ENCODE measurements around the gene TRIO. TPM values are rescaled to one million over a fixed set of nuclear protein-coding genes. Genes with fewer than 3 reads are reported as not detected.

Gene TRIO
- total RNA-seq, 1 experiment from 2014 or later = 88.8 TPM

- no peak overlapping the region for H3K4me3 Mint-ChIP-seq
- no peak overlapping the region; the same call in 1 of the 2 replicates for H3K27ac Mint-ChIP-seq
- CTCF ChIA-PET = no interaction called here
- no peak for TF ChIP-seq ATF1 (CRISPR knock-in tag; IDR thresholded peaks at IDR 0.05)
- TF ChIP-seq CTCF (IDR thresholded peaks at IDR 0.05) = no peak
- no peak for TF ChIP-seq ETV6 (CRISPR knock-in tag; IDR thresholded peaks at IDR 0.05)
- no peak for TF ChIP-seq MXD4 (CRISPR knock-in tag; IDR thresholded peaks at IDR 0.05; ENCODE audit: borderline replicate concordance)
- no peak for TF ChIP-seq IRF2 (CRISPR knock-in tag; IDR thresholded peaks at IDR 0.05; ENCODE audit: borderline replicate concordance, low read depth)
- no peak for TF ChIP-seq OVOL2 (CRISPR knock-in tag; IDR thresholded peaks at IDR 0.05; ENCODE audit: borderline replicate concordance)
- no peak for TF ChIP-seq NR3C1 (CRISPR knock-in tag; conservative IDR thresholded peaks at IDR 0.05; ENCODE audit: low read depth)
- no peak for TF ChIP-seq ZNF532 (CRISPR knock-in tag; IDR thresholded peaks at IDR 0.05; ENCODE audit: borderline replicate concordance)
- no peak for TF ChIP-seq GRHL2 (CRISPR knock-in tag; IDR thresholded peaks at IDR 0.05; ENCODE audit: insufficient replicate concordance, severe bottlenecking)
- no peak for TF ChIP-seq HMGA2 (CRISPR knock-in tag; IDR thresholded peaks at IDR 0.05)
- no peak for TF ChIP-seq ATF2 (CRISPR knock-in tag; IDR thresholded peaks at IDR 0.05; ENCODE audit: borderline replicate concordance, low read depth)
- no peak for TF ChIP-seq ZNF263 (CRISPR knock-in tag; IDR thresholded peaks at IDR 0.05; ENCODE audit: low read depth)
- TF ChIP-seq CBFB (CRISPR knock-in tag; IDR thresholded peaks at IDR 0.05; ENCODE audit: low read depth) = no peak
- H3K36me3 Mint-ChIP-seq = no peaks in the 10 kb centered on the region
- POLR2A ChIA-PET = no interaction called here
- no peaks in the 10 kb centered on the region for H3K27me3 Mint-ChIP-seq (ENCODE audit: low read depth)
- no peaks in the 10 kb centered on the region for H3K9me3 Mint-ChIP-seq
- ATAC-seq (no peak), DNase-seq (ENCODE audit: low spot score) (no peak)
- peaks cover 85% of the 10 kb centered on the region for H3K4me1 Mint-ChIP-seq
Observed at GRCh38 chr5:14263113-14263512, 120.0 kb downstream of the TRIO start.

GRCh38 chr5:14263699-14264098 is 120.6 kb downstream of the TRIO start:
- POLR2A ChIA-PET = no interaction called here
- no peak overlapping the region; the same call in 1 of the 2 replicates for H3K27ac Mint-ChIP-seq
- ATAC-seq (no peak), DNase-seq (ENCODE audit: low spot score) (no peak)
- no peak overlapping the region for H3K4me3 Mint-ChIP-seq
- H3K27me3 Mint-ChIP-seq (ENCODE audit: low read depth) = no peaks in the 10 kb centered on the region
- no peaks in the 10 kb centered on the region for H3K36me3 Mint-ChIP-seq
- H3K9me3 Mint-ChIP-seq = no peaks in the 10 kb centered on the region
- H3K4me1 Mint-ChIP-seq = peaks cover 85% of the 10 kb centered on the region
- CTCF ChIA-PET = no interaction called here
- TF ChIP-seq TEAD1 (CRISPR knock-in tag; IDR thresholded peaks at IDR 0.05) (no peak), TEAD4 (CRISPR knock-in tag; IDR thresholded peaks at IDR 0.05) (no peak), ZNF219 (CRISPR knock-in tag; IDR thresholded peaks at IDR 0.05; ENCODE audit: borderline replicate concordance) (no peak), CTCF (IDR thresholded peaks at IDR 0.05) (no peak), KAT7 (CRISPR knock-in tag; IDR thresholded peaks at IDR 0.05; ENCODE audit: borderline replicate concordance) (no peak), ZNF532 (CRISPR knock-in tag; IDR thresholded peaks at IDR 0.05; ENCODE audit: borderline replicate concordance) (no peak), ZNF232 (CRISPR knock-in tag; IDR thresholded peaks at IDR 0.05) (no peak), PREB (CRISPR knock-in tag; IDR thresholded peaks at IDR 0.05; ENCODE audit: borderline replicate concordance) (no peak)
- TF ChIP-seq, protein P1, sequence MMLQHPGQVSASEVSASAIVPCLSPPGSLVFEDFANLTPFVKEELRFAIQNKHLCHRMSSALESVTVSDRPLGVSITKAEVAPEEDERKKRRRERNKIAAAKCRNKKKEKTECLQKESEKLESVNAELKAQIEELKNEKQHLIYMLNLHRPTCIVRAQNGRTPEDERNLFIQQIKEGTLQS (CRISPR knock-in tag; conservative IDR thresholded peaks at IDR 0.05) = no peak
